Esophagus muscularis mucosa (tissue), 4 donors: Measurements from ENCODE around the gene MICAL3. TPM values are rescaled to one million over a fixed set of nuclear protein-coding genes. Genes with fewer than 3 reads are reported as not detected.

Experiments used
- DNase-seq: peaks from one replicate; pipeline ENCODE4 v3.0.0-alpha.2; 2017; ENCODE audit errors: extremely low spot score
- H3K27ac ChIP-seq, 4 donors: fragments of 200-600 bp; sonication (generic); replicated peaks in 1 of 4; 1 replicate in 3 of 4; 2 replicates in 1 of 4; pipeline ENCODE4 v1.5.1; 2016 to 2019; ENCODE audit warnings: mild to moderate bottlenecking in 1 of 4
- H3K27me3 ChIP-seq, 4 donors: fragments of 200-600 bp; sonication (generic); one replicate each; pipeline versions ENCODE4 v1.5.1 to v1.6.0; 2016 to 2019
- H3K36me3 ChIP-seq, 4 donors: fragments of 200-600 bp; sonication (generic); one replicate each; pipeline ENCODE4 v1.5.1; 2016 to 2019
- H3K4me1 ChIP-seq, 4 donors: fragments of 200-600 bp; sonication (generic); one replicate each; pipeline ENCODE4 v1.5.1; 2016 to 2019
- H3K4me3 ChIP-seq, 4 donors: fragments of 200-600 bp; sonication (generic); 1 replicate in 2 of 4; 2 replicates in 2 of 4; pipeline ENCODE4 v1.5.1; 2016 to 2019; ENCODE audit warnings: mild to moderate bottlenecking in 4 of 4, moderate library complexity in 1 of 4
- H3K9me3 ChIP-seq, 4 donors: fragments of 200-600 bp; sonication (generic); 1 replicate in 3 of 4; 2 replicates in 1 of 4; pipeline ENCODE4 v1.5.1; 2016 to 2019
- CTCF ChIP-seq, 3 experiments: fragments of 200-600 bp in 2 of 3; fragments of 450-650 bp in 1 of 3; sonication (generic) in 2 of 3; IDR thresholded peaks; one replicate each; pipeline ENCODE4 v1.5.1; 2017 to 2019; ENCODE audit warnings: antibody characterized with exemption in 3 of 3, mild to moderate bottlenecking in 2 of 3, moderate library complexity in 1 of 3
- EP300 ChIP-seq: sonication (generic); formaldehyde crosslinking; IDR thresholded peaks from one replicate; pipeline ENCODE4 v1.6.1; 2017; ENCODE audit warnings: antibody characterized with exemption
- POLR2A ChIP-seq: fragments of 450-650 bp; IDR thresholded peaks from one replicate; pipeline ENCODE4 v1.6.1; 2017; ENCODE audit warnings: antibody characterized with exemption, moderate library complexity, mild to moderate bottlenecking, low read depth
- POLR2AphosphoS5 ChIP-seq, 2 donors: sonication (generic); formaldehyde crosslinking; IDR thresholded peaks; one replicate each; pipeline ENCODE4 v1.6.1; 2017; ENCODE audit warnings: antibody characterized with exemption in 2 of 2
- WGBS: methylation state at CpG from one replicate; pipeline ENCODE4 v1.1.5; 2018; 5-methylcytosine and 5-hydroxymethylcytosine counted together
- intact Hi-C: fragments of 100-400 bp; cut with DNase I; formaldehyde crosslinking; loops from one replicate; pipeline ENCODE4 v1.15.1; 2023
- total RNA-seq, 4 donors: library from RNA; depleted of rRNA; stranded (reverse); fragments of >200 nt; gene quantifications; one replicate each; pipeline versions ENCODE4 v1.1.0 to v1.2.1, GENCODE V29; 2016

MICAL3 gene
- total RNA-seq, 4 donors from 2014 or later = 35.1 to 91.8 (median 67.8) TPM

GRCh38 chr22:17827466-17827865 is 196.9 kb downstream of the MICAL3 start:
- H3K9me3 ChIP-seq = no peaks in the 10 kb centered on the region
- intact Hi-C loops = no loop called here
- no peaks in the 10 kb centered on the region for H3K27me3 ChIP-seq
- peaks cover 30 to 35% (median 30%) of the 10 kb centered on the region in 4 donors for H3K4me1 ChIP-seq
- H3K4me3 ChIP-seq = no peak overlapping the region
- no peak for DNase-seq
- WGBS = 84% methylated on average over 16 of the region's 16 CpGs
- H3K36me3 ChIP-seq = peaks cover 0 to 68% (median 56%) of the 10 kb centered on the region in 4 donors
- H3K27ac ChIP-seq = no peak overlapping the region
- no peak for TF ChIP-seq EP300
- no peak for TF ChIP-seq POLR2AphosphoS5 (IDR thresholded peaks at IDR 0.05)
- no peak for TF ChIP-seq POLR2A
- no peak for TF ChIP-seq CTCF (IDR thresholded peaks at IDR 0.05)

- 91% methylated on average over 22 of the region's 22 CpGs for WGBS
- no peaks in the 10 kb centered on the region for H3K9me3 ChIP-seq
- intact Hi-C loops = no loop called here
- H3K36me3 ChIP-seq = peaks cover 9 to 82% (median 70%) of the 10 kb centered on the region in 4 donors
- TF ChIP-seq POLR2A (no peak), CTCF (IDR thresholded peaks at IDR 0.05) (no peak), EP300 (no peak), POLR2AphosphoS5 (IDR thresholded peaks at IDR 0.05) (no peak)
- no peaks in the 10 kb centered on the region for H3K27me3 ChIP-seq
- DNase-seq = no peak
- H3K4me3 ChIP-seq = no peak overlapping the region
- H3K4me1 ChIP-seq = peaks cover 15 to 21% (median 16%) of the 10 kb centered on the region in 4 donors
- no peak overlapping the region for H3K27ac ChIP-seq
These were observed 198.3 kb downstream of the MICAL3 start for GRCh38 chr22:17825876-17826550.

GRCh38 chr22:17824457-17824856 is 199.9 kb downstream of the MICAL3 start:
- H3K27me3 ChIP-seq = no peaks in the 10 kb centered on the region

GRCh38 chr22:17823964-17824363 is 200.4 kb downstream of the MICAL3 start:
- H3K4me1 ChIP-seq = peaks cover 0 to 6% (median 0%) of the 10 kb centered on the region in 4 donors
- 92% methylated on average over 14 of the region's 15 CpGs for WGBS
- DNase-seq = no peak
- intact Hi-C loops = no loop called here
- H3K27ac ChIP-seq = no peak overlapping the region
- peaks cover 25 to 91% (median 81%) of the 10 kb centered on the region in 4 donors for H3K36me3 ChIP-seq
- TF ChIP-seq POLR2AphosphoS5 (IDR thresholded peaks at IDR 0.05) (no peak), POLR2A (no peak), EP300 (no peak), CTCF (IDR thresholded peaks at IDR 0.05) (no peak)
- no peaks in the 10 kb centered on the region for H3K9me3 ChIP-seq
- no peaks in the 10 kb centered on the region for H3K27me3 ChIP-seq
- H3K4me3 ChIP-seq = no peak overlapping the region

More at GRCh38 chr22:17824457-17824856, 199.9 kb downstream of the MICAL3 start:
- H3K27ac ChIP-seq = no peak overlapping the region
- intact Hi-C loops = no loop called here
- no peak for TF ChIP-seq POLR2A
- no peak for TF ChIP-seq EP300
- TF ChIP-seq CTCF (IDR thresholded peaks at IDR 0.05) = no peak
- no peak for TF ChIP-seq POLR2AphosphoS5 (IDR thresholded peaks at IDR 0.05)
- peaks cover 20 to 89% (median 78%) of the 10 kb centered on the region in 4 donors for H3K36me3 ChIP-seq
- H3K9me3 ChIP-seq = no peaks in the 10 kb centered on the region
- H3K4me1 ChIP-seq = peaks cover 0 to 6% (median under 1%) of the 10 kb centered on the region in 4 donors
- no peak overlapping the region for H3K4me3 ChIP-seq
- no peak for DNase-seq
- 68% methylated on average over 9 of the region's 9 CpGs for WGBS
